ENCODE measurements around the gene C11orf24. TPM values are rescaled to one million over a fixed set of nuclear protein-coding genes. Genes with fewer than 3 reads are reported as not detected.

The C11orf24 gene
- 10 to 100 TPM; 24.0 to 27.4 TPM for total RNA-seq

GRCh38 chr11:68271781-68272608 lies at the start of gene C11orf24:
Gene C11orf24, minus strand, starts transcription at chr11:68271973. Its CDS starts 8,206 bp downstream, at chr11:68263767.
- DNase-seq, result peak; percentile 94
- CTCF ChIA-PET, result interaction anchor here (0.9 to 4.7 kb wide), 12 partner anchors 7 to 188 kb away, joined by 3 to 72 read pairs (median 6); partner anchors contain the start of gene PPP6R3
- no peaks in the 10 kb centered on the region for H3K9me3 Mint-ChIP-seq
- no peaks in the 10 kb centered on the region for H3K27me3 Mint-ChIP-seq
- H3K4me1 Mint-ChIP-seq, result peaks cover 46% of the 10 kb centered on the region
- POLR2A ChIA-PET, result interaction anchor here (0.7 to 3.2 kb wide), 18 partner anchors 10 to 1804 kb away, joined by 3 to 42 read pairs (median 4); partner anchors contain the start of gene PPP6R3
- peak within 1 kb of the TSS; percentile 98 for H3K4me3 Mint-ChIP-seq
- H3K27ac Mint-ChIP-seq, result peak within 1 kb of the TSS; percentile 99
- H3K36me3 Mint-ChIP-seq (ENCODE audit: low read depth), result peaks cover 18% of the 10 kb centered on the region

- CTCF ChIA-PET, result no interaction called here
- Mint-ChIP-seq H3K36me3 (ENCODE audit: low read depth) (no peaks in the 10 kb centered on the region), H3K27ac (no peak overlapping the region), H3K4me1 (peaks cover 16% of the 10 kb centered on the region), H3K27me3 (peaks cover 27% of the 10 kb centered on the region), H3K9me3 (no peaks in the 10 kb centered on the region), H3K4me3 (no peak overlapping the region)
- no peak for DNase-seq
- POLR2A ChIA-PET, result no interaction called here
Measured at GRCh38 chr11:68317147-68317785, 45.5 kb upstream of the C11orf24 start.

- no peaks in the 10 kb centered on the region for H3K9me3 Mint-ChIP-seq
- ChIA-PET CTCF (no interaction called here), POLR2A (no interaction called here)
- peaks cover 37% of the 10 kb centered on the region for H3K27me3 Mint-ChIP-seq
- H3K27ac Mint-ChIP-seq, result no peak overlapping the region
- DNase-seq, result no peak
- H3K36me3 Mint-ChIP-seq (ENCODE audit: low read depth), result no peaks in the 10 kb centered on the region
- peaks cover 30% of the 10 kb centered on the region for H3K4me1 Mint-ChIP-seq
- peak overlapping the region; percentile 14 for H3K4me3 Mint-ChIP-seq
Measured at GRCh38 chr11:68315171-68315920, 43.6 kb upstream of the C11orf24 start.

- Mint-ChIP-seq H3K27me3 (peaks cover 36% of the 10 kb centered on the region), H3K27ac (no peak overlapping the region), H3K9me3 (no peaks in the 10 kb centered on the region), H3K36me3 (ENCODE audit: low read depth) (no peaks in the 10 kb centered on the region), H3K4me3 (peak overlapping the region; percentile 79), H3K4me1 (peaks cover 34% of the 10 kb centered on the region)
- ChIA-PET POLR2A (no interaction called here), CTCF (no interaction called here)
- DNase-seq, result no peak
Measured at GRCh38 chr11:68314203-68315170, 42.7 kb upstream of the C11orf24 start.

- Mint-ChIP-seq H3K9me3 (no peaks in the 10 kb centered on the region), H3K4me3 (peak overlapping the region; percentile 79), H3K27me3 (peaks cover 35% of the 10 kb centered on the region), H3K27ac (no peak overlapping the region), H3K4me1 (peaks cover 34% of the 10 kb centered on the region), H3K36me3 (ENCODE audit: low read depth) (no peaks in the 10 kb centered on the region)
- no peak for DNase-seq
- CTCF ChIA-PET, result no interaction called here
- POLR2A ChIA-PET, result no interaction called here
Measured at GRCh38 chr11:68313574-68314202, 41.9 kb upstream of the C11orf24 start.

GRCh38 chr11:68312780-68313573 lies 41.2 kb upstream of the C11orf24 start:
- H3K9me3 Mint-ChIP-seq, result no peaks in the 10 kb centered on the region
- ChIA-PET POLR2A (no interaction called here), CTCF (no interaction called here)
- peak overlapping the region; percentile 79 for H3K4me3 Mint-ChIP-seq
- H3K4me1 Mint-ChIP-seq, result peaks cover 34% of the 10 kb centered on the region
- no peaks in the 10 kb centered on the region for H3K36me3 Mint-ChIP-seq (ENCODE audit: low read depth)
- no peak for DNase-seq
- peaks cover 35% of the 10 kb centered on the region for H3K27me3 Mint-ChIP-seq
- no peak overlapping the region for H3K27ac Mint-ChIP-seq

GRCh38 chr11:68312117-68312779 lies 40.5 kb upstream of the C11orf24 start, which contains the start of gene LRP5:
Gene LRP5, plus strand, starts transcription at chr11:68312591. Its CDS starts 124 bp downstream, at chr11:68312715.
- Mint-ChIP-seq H3K27ac (no peak within 1 kb of the TSS), H3K27me3 (peaks cover 35% of the 10 kb centered on the region), H3K4me1 (peaks cover 34% of the 10 kb centered on the region), H3K4me3 (peak within 1 kb of the TSS; percentile 79), H3K36me3 (ENCODE audit: low read depth) (no peaks in the 10 kb centered on the region), H3K9me3 (no peaks in the 10 kb centered on the region)
- POLR2A ChIA-PET, result no interaction called here
- CTCF ChIA-PET, result no interaction called here
- DNase-seq, result no peak

- Mint-ChIP-seq H3K9me3 (no peaks in the 10 kb centered on the region), H3K27ac (no peak overlapping the region), H3K27me3 (peaks cover 32% of the 10 kb centered on the region), H3K4me3 (peak overlapping the region; percentile 50), H3K36me3 (ENCODE audit: low read depth) (no peaks in the 10 kb centered on the region), H3K4me1 (peaks cover 34% of the 10 kb centered on the region)
- ChIA-PET CTCF (interaction anchor here (0.6 to 1.4 kb wide), 4 partner anchors 14 to 26 kb away, joined by 3 to 6 read pairs (median 3); no protein-coding TSS in a partner anchor), POLR2A (interaction anchor here (1.2 kb wide), 1 partner anchor 18 kb away, joined by 3 read pairs; no protein-coding TSS in a partner anchor)
- no peak for DNase-seq
Measured at GRCh38 chr11:68311160-68312116, 39.7 kb upstream of the C11orf24 start.

- Mint-ChIP-seq H3K27ac (no peak overlapping the region), H3K4me1 (peaks cover 44% of the 10 kb centered on the region), H3K9me3 (no peaks in the 10 kb centered on the region), H3K27me3 (peaks cover 28% of the 10 kb centered on the region), H3K36me3 (ENCODE audit: low read depth) (peaks cover 1% of the 10 kb centered on the region), H3K4me3 (no peak overlapping the region)
- POLR2A ChIA-PET, result interaction anchor here (1.1 kb wide), 1 partner anchor 26 kb away, joined by 3 read pairs; no protein-coding TSS in a partner anchor
- DNase-seq, result no peak
- CTCF ChIA-PET, result interaction anchor here (1.4 kb wide), 1 partner anchor 14 kb away, joined by 3 read pairs; no protein-coding TSS in a partner anchor
Measured at GRCh38 chr11:68309621-68310185, 37.9 kb upstream of the C11orf24 start.

GRCh38 chr11:68308068-68308467 lies 36.3 kb upstream of the C11orf24 start:
- Mint-ChIP-seq H3K27ac (no peak overlapping the region), H3K27me3 (peaks cover 12% of the 10 kb centered on the region), H3K36me3 (ENCODE audit: low read depth) (peaks cover 2% of the 10 kb centered on the region), H3K4me3 (no peak overlapping the region), H3K9me3 (no peaks in the 10 kb centered on the region), H3K4me1 (peaks cover 34% of the 10 kb centered on the region)
- ChIA-PET CTCF (interaction anchor here (1.0 kb wide), 1 partner anchor 51 kb away, joined by 4 read pairs; no protein-coding TSS in a partner anchor), POLR2A (no interaction called here)
- DNase-seq, result no peak
